Transverse colon (tissue), 4 donors: ENCODE results near the gene NKX2-3. TPM values are rescaled to one million over a fixed set of nuclear protein-coding genes. Genes with fewer than 3 reads are reported as not detected.

Source experiments
- DNase-seq: peaks from one replicate; pipeline ENCODE4 v3.0.0-alpha.2; 2019
- H3K27ac ChIP-seq, 4 donors: fragments of 200-600 bp; sonication (generic); 2 replicates each; pipeline ENCODE4 v1.5.1; 2016 to 2018; ENCODE audit warnings: inconsistent platforms in 4 of 4
- H3K27me3 ChIP-seq: fragments of 200-600 bp; sonication (generic); 2 replicates; pipeline ENCODE4 v1.5.1; 2017; ENCODE audit warnings: inconsistent platforms
- H3K36me3 ChIP-seq, 4 donors: fragments of 200-600 bp; sonication (generic); 2 replicates each; pipeline ENCODE4 v1.5.1; 2017 to 2019; ENCODE audit warnings: inconsistent platforms in 4 of 4
- H3K4me1 ChIP-seq, 4 donors: fragments of 200-600 bp; sonication (generic); 2 replicates each; pipeline ENCODE4 v1.5.1; 2017 to 2020; ENCODE audit warnings: inconsistent platforms in 4 of 4
- H3K4me3 ChIP-seq, 4 donors: fragments of 200-600 bp; sonication (generic); 1 replicate in 1 of 4; 2 replicates in 3 of 4; pipeline versions ENCODE4 v1.5.1 to v1.6.1; 2017 to 2019; ENCODE audit warnings: inconsistent platforms in 4 of 4
- H3K9me3 ChIP-seq, 2 donors: fragments of 200-600 bp; sonication (generic); 2 replicates each; pipeline ENCODE4 v1.5.1; 2017 to 2019; ENCODE audit warnings: inconsistent platforms in 2 of 2
- CTCF ChIP-seq, 5 experiments: fragments of 200-600 bp in 3 of 5; fragments of 450-650 bp in 2 of 5; sonication (generic) in 3 of 5; IDR thresholded peaks; 1 replicate in 2 of 5; 2 replicates in 3 of 5; pipeline ENCODE4 v1.5.1; 2016 to 2017; ENCODE audit warnings: antibody characterized with exemption in 5 of 5, inconsistent platforms in 3 of 5, mild to moderate bottlenecking in 2 of 5, moderate library complexity in 1 of 5
- EP300 ChIP-seq: sonication (generic); formaldehyde crosslinking; IDR thresholded peaks from one replicate; pipeline ENCODE4 v1.6.1; 2017; ENCODE audit warnings: antibody characterized with exemption, low read depth
- POLR2A ChIP-seq: fragments of 450-650 bp; IDR thresholded peaks from one replicate; pipeline ENCODE4 v1.6.1; 2016; ENCODE audit warnings: antibody characterized with exemption, mild to moderate bottlenecking, moderate library complexity
- POLR2AphosphoS5 ChIP-seq, 3 donors: sonication (generic); formaldehyde crosslinking; IDR thresholded peaks; one replicate each; pipeline ENCODE4 v1.6.1; 2016; ENCODE audit warnings: antibody characterized with exemption in 3 of 3
- WGBS, 2 donors: methylation state at CpG; one replicate each; pipeline ENCODE4 v1.1.5; 2018; ENCODE audit warnings: low coverage in 1 of 2; 5-methylcytosine and 5-hydroxymethylcytosine counted together
- in situ Hi-C, 4 donors: fragments of 200-750 bp; cut with MboI; loops; one replicate each; pipeline versions ENCODE4 v1.15.0 to v1.15.1; 2017; ENCODE audit warnings: low sequenced_read_pairs in 3 of 4, low pct_ligation_motif_present in 1 of 4, low pct_unique_long_range_greater_than_20kb in 1 of 4
- intact Hi-C: fragments of 100-400 bp; cut with DNase I; formaldehyde crosslinking; loops from one replicate; pipeline ENCODE4 v1.15.1; 2023; ENCODE audit warnings: low total_unique reads
- total RNA-seq, 4 donors: library from RNA; depleted of rRNA; stranded (reverse); fragments of >200 nt; gene quantifications; one replicate each; pipeline ENCODE4 v1.1.0, GENCODE V29; 2016

NKX2-3 gene
- total RNA-seq, 4 donors from 2014 or later = 7.0 to 11.1 (median 9.7) TPM

GRCh38 chr10:99521765-99522469 lies 10.8 kb upstream of the NKX2-3 start:
- intact Hi-C loops (no loop called here), in situ Hi-C loops (loop anchor here in 1 of 4 donors (10.0 kb wide), 1 partner anchor 87 kb away; the partner anchor contains the start of gene GOT1)
- Histone ChIP-seq H3K27me3 (peaks cover 91% of the 10 kb centered on the region), H3K36me3 (no peaks in the 10 kb centered on the region), H3K4me3 (peak overlapping the region in 1 of 4 donors; percentile 5), H3K9me3 (no peaks in the 10 kb centered on the region), H3K4me1 (peaks cover 4 to 69% (median 29%) of the 10 kb centered on the region in 4 donors), H3K27ac (peak overlapping the region; percentile 86 to 94 (median 90))
- WGBS, 2 donors = 56% methylated on average over 47 of the region's 51 CpGs; no CpG with 5 or more reads in 1 of the 2 donors
- peak; percentile 13 for DNase-seq
- TF ChIP-seq POLR2A = no peak
- TF ChIP-seq CTCF (IDR thresholded peaks at IDR 0.05) = no peak
- no peak for TF ChIP-seq POLR2AphosphoS5 (IDR thresholded peaks at IDR 0.05)
- TF ChIP-seq EP300 = no peak

DNA sequence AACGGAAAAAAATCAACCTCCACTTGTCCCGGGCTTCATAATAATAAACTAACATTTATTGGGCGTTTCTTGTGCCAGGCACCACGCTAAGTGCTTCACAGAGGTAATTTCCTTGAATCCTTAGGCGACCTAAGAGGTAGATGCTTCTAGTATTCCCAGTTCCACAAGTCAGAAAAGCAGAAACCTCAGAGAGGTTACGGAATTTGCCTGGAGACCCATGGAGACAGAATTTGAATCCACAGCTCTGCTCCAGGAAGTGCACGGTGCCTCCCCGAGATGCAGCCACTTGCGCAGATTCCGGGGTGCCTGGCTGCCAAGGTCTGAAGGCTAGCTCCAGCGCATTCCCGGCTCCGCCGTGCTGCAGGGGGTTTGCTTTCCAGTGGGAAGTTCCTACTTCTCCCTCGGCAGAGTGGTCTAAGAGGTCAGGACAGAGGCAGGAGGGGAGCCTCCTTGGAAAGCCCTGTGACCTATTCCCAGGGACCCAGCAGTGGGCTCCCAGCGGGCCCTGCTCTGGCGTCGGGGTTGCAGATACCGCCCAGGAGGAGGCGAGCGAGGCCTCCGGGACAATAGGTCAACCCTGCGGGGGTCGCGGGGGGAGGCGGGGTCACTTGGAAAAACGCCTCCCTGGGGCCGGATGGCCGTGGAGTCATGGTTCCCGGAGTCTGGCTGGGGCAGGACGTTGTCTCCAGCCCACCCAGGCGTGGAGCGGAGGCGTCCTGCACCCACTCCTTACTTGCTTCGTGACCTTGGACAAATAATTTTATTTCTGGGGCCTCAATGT lies 10.1 kb upstream of the NKX2-3 start:
- H3K4me3 ChIP-seq = peak overlapping the region; percentile 11 to 34 (median 14)
- H3K27ac ChIP-seq = peak overlapping the region; percentile 86 to 94 (median 90)
- H3K27me3 ChIP-seq = peaks cover 91% of the 10 kb centered on the region
- H3K9me3 ChIP-seq = no peaks in the 10 kb centered on the region
- WGBS, 2 donors = 36% methylated on average over 30 of the region's 35 CpGs; no CpG with 5 or more reads in 1 of the 2 donors
- in situ Hi-C loops = loop anchor here in 1 of 4 donors (10.0 kb wide), 1 partner anchor 88 kb away; the partner anchor contains the start of gene GOT1
- peak; percentile 18 for DNase-seq
- no peaks in the 10 kb centered on the region for H3K36me3 ChIP-seq
- peaks cover 4 to 74% (median 29%) of the 10 kb centered on the region in 4 donors for H3K4me1 ChIP-seq
- TF ChIP-seq CTCF (IDR thresholded peaks at IDR 0.05) = no peak
- no peak for TF ChIP-seq POLR2A
- TF ChIP-seq EP300 = no peak
- no peak for TF ChIP-seq POLR2AphosphoS5 (IDR thresholded peaks at IDR 0.05)
- intact Hi-C loops = no loop called here

DNA sequence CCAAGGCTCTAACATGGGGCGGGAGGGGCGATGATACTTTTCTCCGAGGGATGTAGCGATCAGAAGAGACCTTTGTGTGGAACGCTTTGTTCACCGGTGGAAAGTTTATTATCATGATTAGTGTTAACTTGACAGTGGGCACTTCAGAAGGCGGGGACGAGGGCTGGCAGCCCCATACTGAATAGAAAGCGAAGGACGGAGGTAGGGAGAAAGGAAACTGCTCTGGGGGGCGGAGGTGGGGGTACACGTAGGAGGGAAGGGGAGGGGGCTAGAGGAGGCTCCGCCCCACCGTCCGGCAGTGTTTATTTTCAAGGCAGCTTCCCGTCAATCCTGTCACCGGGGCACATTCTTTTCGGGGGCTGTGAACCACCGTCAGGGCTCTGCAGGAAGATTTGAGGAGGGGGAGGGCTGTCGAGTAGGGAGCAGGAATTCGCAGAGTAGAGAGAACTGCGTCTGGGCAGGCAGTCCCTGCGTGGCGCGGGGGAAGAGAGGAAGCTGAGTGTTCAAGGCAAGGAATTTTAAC lies 9.4 kb upstream of the NKX2-3 start:
- in situ Hi-C loops = loop anchor here in 1 of 4 donors (10.0 kb wide), 1 partner anchor 89 kb away; the partner anchor contains the start of gene GOT1
- 3 to 4% methylated on average over 11 to 24 of the region's 25 CpGs for WGBS, 2 donors
- H3K36me3 ChIP-seq = no peaks in the 10 kb centered on the region
- no peaks in the 10 kb centered on the region for H3K9me3 ChIP-seq
- peak; percentile 26 for DNase-seq
- peaks cover 4 to 74% (median 29%) of the 10 kb centered on the region in 4 donors for H3K4me1 ChIP-seq
- H3K27ac ChIP-seq = peak overlapping the region; percentile 86 to 94 (median 90)
- H3K27me3 ChIP-seq = peaks cover 97% of the 10 kb centered on the region
- H3K4me3 ChIP-seq = peak overlapping the region; percentile 11 to 34 (median 14)
- intact Hi-C loops = no loop called here
- TF ChIP-seq POLR2A = peak; percentile 31
- no peak for TF ChIP-seq CTCF (IDR thresholded peaks at IDR 0.05)
- no peak for TF ChIP-seq EP300
- peak in 1 of 3 donors; percentile 21 for TF ChIP-seq POLR2AphosphoS5 (IDR thresholded peaks at IDR 0.05)
